Measurements from ENCODE around the gene DNM3. TPM values are rescaled to one million over a fixed set of nuclear protein-coding genes. Genes with fewer than 3 reads are reported as not detected.

DNM3 gene
- total and polyA plus RNA-seq, 2 of the 8 experiments (the other 6 are each of a cell fraction or from before 2014, with no cell fraction given): 2.0 to 8.5 TPM

- POLR2A ChIA-PET (ENCODE audit: partially characterized antibody): no interaction called here
- Histone ChIP-seq H3K27ac (ENCODE audit: low read depth, low read length) (no peak overlapping the region), H3K27me3 (replicated peaks in 1 of 4; ENCODE audit: control insufficient read depth in 3 of 4, extremely low read depth in 1 of 4, insufficient read depth in 3 of 4, low read length in 3 of 4) (peaks cover 0 to 1% (median 0%) of the 10 kb centered on the region in 4 experiments; a peak in 1 of 7 replicates)
- TF ChIP-seq CEBPB (IDR thresholded peaks at IDR 0.05; ENCODE audit: low read depth, low read length) (no peak), SRF (IDR thresholded peaks at IDR 0.05; ENCODE audit: low read depth, low read length) (no peak), POU5F1 (IDR thresholded peaks at IDR 0.05; ENCODE audit: low read depth, low read length) (no peak), SP2 (IDR thresholded peaks at IDR 0.05; ENCODE audit: low read length) (no peak), TEAD4 (IDR thresholded peaks at IDR 0.05; ENCODE audit: low read depth, low read length) (no peak), SAP30 (IDR thresholded peaks at IDR 0.05; ENCODE audit: insufficient read depth, insufficient replicate concordance, low read length) (no peak), HDAC6 (IDR thresholded peaks at IDR 0.05; ENCODE audit: low read depth, low read length) (no peak), CHD2 (IDR thresholded peaks at IDR 0.05; ENCODE audit: low read length) (no peak), RXRA (IDR thresholded peaks at IDR 0.05; ENCODE audit: insufficient read depth, low read depth, low read length) (no peak), MAFK (IDR thresholded peaks at IDR 0.05; ENCODE audit: low read depth, low read length) (no peak), KDM5A (IDR thresholded peaks at IDR 0.05; ENCODE audit: low read length) (no peak), NRF1 (IDR thresholded peaks at IDR 0.05; ENCODE audit: low read depth, low read length) (no peak), MAX (IDR thresholded peaks at IDR 0.05) (no peak), TCF12 (IDR thresholded peaks at IDR 0.05; ENCODE audit: low read depth, low read length) (no peak)
These were observed 539.3 kb downstream of the DNM3 start for GRCh38 chr1:172380441-172381244.

More at GRCh38 chr1:172380441-172381244, 539.3 kb downstream of the DNM3 start:
- Histone ChIP-seq H4K20me1 (replicated peaks in 1 of 2; ENCODE audit: control insufficient read depth in 1 of 2, insufficient read depth in 2 of 2, low read length in 2 of 2) (no peaks in the 10 kb centered on the region), H4K8ac (ENCODE audit: extremely low read depth, insufficient read depth, low read length) (no peak overlapping the region), H3K18ac (ENCODE audit: extremely low read depth, low read length) (no peak overlapping the region), H2BK15ac (ENCODE audit: low read length) (no peak overlapping the region), H3K79me2 (ENCODE audit: control insufficient read depth in 1 of 2, insufficient read depth in 2 of 2, low read length in 2 of 2) (no peaks in the 10 kb centered on the region), H4K91ac (replicated peaks; ENCODE audit: insufficient read length, low read length) (no peak overlapping the region), H3K79me1 (ENCODE audit: low read depth, low read length) (no peaks in the 10 kb centered on the region), H2BK120ac (replicated peaks; ENCODE audit: low read depth, low read length) (no peak overlapping the region), H3K9ac (replicated peaks in 1 of 4; ENCODE audit: extremely low read depth in 1 of 4, low read depth in 3 of 4, low read length in 3 of 4) (no peak overlapping the region), H3K9me3 (ENCODE audit: insufficient read depth in 2 of 2, low read depth in 1 of 2, low read length in 1 of 2) (no peaks in the 10 kb centered on the region), H3K4me2 (ENCODE audit: insufficient read depth in 1 of 2, low read depth in 2 of 2, low read length in 2 of 2) (no peak overlapping the region), H2AK5ac (ENCODE audit: low read depth, low read length) (no peak overlapping the region), H2BK12ac (ENCODE audit: low read depth, low read length) (no peak overlapping the region), H3K4me3 (ENCODE audit: extremely low read depth in 1 of 4, insufficient read depth in 2 of 4, low read depth in 3 of 4, low read length in 4 of 4) (no peak overlapping the region), H2BK20ac (ENCODE audit: low read length) (no peak overlapping the region), H2BK5ac (ENCODE audit: low read depth, low read length) (no peak overlapping the region), H3K14ac (ENCODE audit: insufficient read length) (no peak overlapping the region), H3K36me3 (ENCODE audit: control insufficient read depth in 2 of 4, insufficient read depth in 4 of 4, low read length in 3 of 4) (no peaks in the 10 kb centered on the region), H3K4ac (replicated peaks; ENCODE audit: insufficient read length, low read depth, low read length) (no peak overlapping the region), H2AFZ (ENCODE audit: low read length) (no peak overlapping the region), H3K23me2 (ENCODE audit: low read depth, low read length) (no peaks in the 10 kb centered on the region), H3K56ac (replicated peaks; ENCODE audit: insufficient read length, low read depth, low read length) (no peak overlapping the region), H3K23ac (ENCODE audit: insufficient read length) (no peak overlapping the region), H4K5ac (ENCODE audit: insufficient read length, low read depth, low read length) (no peak overlapping the region), H3K4me1 (replicated peaks in 1 of 4; ENCODE audit: control insufficient read depth in 3 of 4, insufficient read depth in 4 of 4, low read length in 3 of 4) (peaks cover 0 to 7% (median 3%) of the 10 kb centered on the region in 4 experiments; a peak in 5 of 7 replicates)
- WGBS, 2 experiments (ENCODE audit: extremely low coverage in 1 of 2, insufficient coverage in 1 of 2, insufficient read length in 1 of 2, insufficient replicate concordance in 2 of 2, low coverage in 1 of 2, low lambda C conversion rate in 2 of 2, missing lambda C conversion rate in 1 of 2): 83% methylated on average over 6 of the region's 6 CpGs; no CpG with 5 or more reads in 1 of the 2 experiments
- DNase-seq (ENCODE audit: low read depth in 1 of 2, low spot score in 2 of 2) (no peak), FAIRE-seq (no peak)
- CTCF ChIA-PET (ENCODE audit: partially characterized antibody): no interaction called here

Data from H1 (cell line).